Activated T-cell treated with anti-CD3 and anti-CD28 coated beads for 1 hour (primary cell): Measurements from ENCODE around the gene KCNJ12.

Experiments used
- DNase-seq: peaks from one replicate; pipeline ENCODE4 v3.0.0-alpha.2; 2020; ENCODE audit warnings: low read depth

Gene KCNJ12

DNA sequence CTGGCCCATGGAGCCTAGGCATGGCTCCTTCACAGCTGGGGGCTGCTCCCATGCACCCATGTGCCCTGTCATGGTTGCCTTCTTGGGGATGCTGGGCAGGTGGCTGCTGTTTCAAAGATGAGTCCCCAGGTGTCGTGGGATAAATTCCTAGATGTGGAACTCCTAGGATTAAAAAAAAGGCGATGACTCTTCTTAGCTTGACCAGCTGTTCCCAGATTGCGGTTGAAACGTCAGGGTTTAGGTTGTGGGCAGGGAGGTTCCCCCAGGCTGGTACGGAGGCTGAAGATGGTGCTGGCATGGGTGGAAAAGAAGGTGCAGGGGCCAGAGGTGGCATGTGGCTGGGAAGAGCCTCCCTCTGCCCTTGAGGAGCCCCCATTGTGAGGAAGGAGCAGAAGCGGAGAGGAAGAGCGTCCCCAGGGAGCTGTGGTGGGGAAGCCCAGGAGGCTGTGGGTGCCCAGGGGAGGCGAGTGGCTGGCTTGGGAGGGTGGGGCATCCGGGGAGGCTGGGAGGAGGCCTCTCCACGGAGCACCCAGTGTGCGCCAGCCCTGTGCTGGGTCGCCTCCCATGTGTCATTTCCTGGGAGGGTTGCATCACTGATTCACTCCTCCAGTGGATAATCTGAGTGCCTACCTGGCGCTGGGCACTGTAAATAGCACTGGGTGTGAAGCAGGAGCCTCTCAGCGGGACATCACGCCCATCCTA lies 7.5 kb upstream of the KCNJ12 start:
- no peak for DNase-seq

DNA sequence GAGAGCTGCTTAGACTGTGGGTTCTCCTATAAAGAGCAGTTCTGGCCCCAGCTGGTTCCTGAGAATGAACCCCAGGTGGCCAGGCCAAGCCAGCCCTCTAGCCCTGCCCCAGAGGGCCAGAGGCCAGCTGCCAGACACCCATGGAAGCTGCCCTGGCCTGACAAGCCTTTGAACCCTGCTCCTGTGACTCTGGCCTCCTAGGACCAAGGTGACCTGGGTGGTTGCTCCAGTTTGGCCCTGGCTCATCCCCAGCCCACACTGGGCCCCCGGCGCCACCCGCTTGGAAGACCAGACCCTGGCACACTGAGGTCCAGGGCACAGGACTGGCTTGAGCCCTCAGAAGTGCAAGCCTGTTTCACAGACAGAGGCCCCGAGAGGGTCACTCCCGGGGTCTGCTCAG lies 6.8 kb upstream of the KCNJ12 start:
- no peak for DNase-seq

DNA sequence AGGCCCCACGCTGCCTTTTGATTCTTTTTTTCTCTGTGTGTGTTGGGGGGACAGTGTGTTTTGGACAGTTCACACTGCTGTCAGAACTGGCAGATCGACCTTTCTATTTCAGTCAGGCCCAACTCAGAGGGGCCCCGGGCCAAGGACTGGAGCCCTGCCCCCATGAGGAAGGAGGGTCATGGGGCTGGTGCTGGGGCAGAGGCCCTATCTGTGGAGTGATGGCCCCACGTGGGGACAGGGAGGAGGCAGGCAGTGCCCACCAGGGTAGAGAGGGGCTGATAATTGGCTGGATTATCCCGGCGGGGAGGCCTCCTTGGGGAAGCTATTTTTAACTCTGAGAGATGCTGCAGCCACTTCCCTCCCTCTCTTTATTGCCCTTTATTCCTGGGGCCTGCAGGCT lies 5.7 kb upstream of the KCNJ12 start:
- no peak for DNase-seq

DNA sequence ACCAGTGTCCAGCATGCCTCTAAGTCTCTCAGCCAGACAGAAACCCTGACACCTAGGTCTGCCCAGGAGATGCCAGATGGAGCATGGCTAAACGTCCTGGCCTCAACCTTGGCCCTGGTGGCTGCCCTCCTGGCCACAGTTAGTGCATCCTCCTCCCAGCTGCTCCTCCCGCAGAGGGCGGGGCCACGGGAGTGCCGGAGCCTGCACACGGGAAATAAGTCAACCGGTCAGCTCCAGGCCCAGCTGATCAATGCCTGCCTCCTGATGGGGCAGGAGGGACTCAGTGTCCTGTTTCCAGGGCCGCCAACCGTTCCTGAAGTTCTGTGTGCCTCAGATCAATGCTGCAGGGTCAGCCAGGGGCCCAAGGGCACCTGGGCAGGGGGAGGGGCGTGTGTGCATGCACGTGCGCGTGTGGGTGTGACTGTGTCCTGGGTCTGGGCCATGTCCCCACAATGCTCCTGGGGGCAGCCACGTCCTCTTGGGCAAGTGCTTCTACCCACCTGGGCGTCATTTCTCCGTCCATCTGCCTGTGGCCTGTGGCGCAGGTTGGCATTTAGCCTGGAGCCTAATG lies 4.6 kb upstream of the KCNJ12 start:
- DNase-seq = no peak

DNA sequence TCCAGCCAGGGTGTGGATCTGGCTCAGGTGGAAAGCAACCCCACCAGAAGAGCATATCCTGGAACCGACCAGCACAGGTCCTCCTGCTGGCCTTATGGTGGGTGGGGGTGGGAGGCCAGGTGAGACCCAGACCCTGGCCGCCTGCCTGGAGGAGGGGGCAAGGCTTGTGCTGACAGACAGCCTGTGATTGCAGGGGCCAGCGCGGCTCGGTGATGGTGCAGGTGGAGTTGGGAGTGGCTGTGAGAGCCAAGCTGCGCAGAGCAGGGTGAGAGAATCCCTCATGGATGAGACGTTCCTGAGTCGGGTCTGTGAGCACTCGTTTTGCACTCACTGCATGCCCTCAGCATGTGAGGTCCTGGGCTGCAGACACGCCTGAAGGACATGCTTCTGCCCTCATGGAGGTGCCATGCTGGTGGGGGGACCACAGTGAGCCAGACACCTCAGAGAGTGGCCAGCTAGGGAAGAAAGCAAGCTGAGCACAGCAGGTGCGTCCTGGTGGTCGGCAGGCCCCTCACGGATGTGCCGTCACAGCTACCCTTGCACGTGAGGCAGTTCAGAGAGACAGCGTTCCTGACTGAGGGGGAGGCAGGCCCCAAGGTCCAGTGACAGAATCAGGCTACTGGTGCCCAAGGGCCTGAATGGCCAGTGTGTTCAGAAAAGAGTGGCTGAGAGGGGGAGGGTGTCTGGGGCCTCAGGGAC lies 3.8 kb upstream of the KCNJ12 start:
- DNase-seq = no peak

DNA sequence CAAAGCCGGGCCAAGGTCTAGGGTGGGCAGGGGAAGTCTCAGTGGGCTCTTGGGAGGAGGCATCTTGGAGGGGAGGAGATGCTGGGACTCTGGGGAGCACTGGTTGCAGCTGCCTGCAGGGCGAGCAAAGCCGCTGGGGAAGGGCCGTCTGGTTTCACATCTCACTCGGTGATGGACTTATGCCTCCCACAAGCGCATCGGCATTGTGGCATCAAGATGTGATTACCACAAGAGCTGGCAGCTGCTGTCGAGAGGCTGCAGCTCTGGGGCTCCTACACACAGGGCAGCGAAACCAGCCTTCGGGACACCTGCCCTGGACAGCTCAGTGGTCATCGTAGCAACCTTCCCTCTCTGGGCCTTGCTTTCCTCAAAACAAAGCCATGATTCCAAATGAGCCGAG lies 3.1 kb upstream of the KCNJ12 start:
- DNase-seq = no peak

DNA sequence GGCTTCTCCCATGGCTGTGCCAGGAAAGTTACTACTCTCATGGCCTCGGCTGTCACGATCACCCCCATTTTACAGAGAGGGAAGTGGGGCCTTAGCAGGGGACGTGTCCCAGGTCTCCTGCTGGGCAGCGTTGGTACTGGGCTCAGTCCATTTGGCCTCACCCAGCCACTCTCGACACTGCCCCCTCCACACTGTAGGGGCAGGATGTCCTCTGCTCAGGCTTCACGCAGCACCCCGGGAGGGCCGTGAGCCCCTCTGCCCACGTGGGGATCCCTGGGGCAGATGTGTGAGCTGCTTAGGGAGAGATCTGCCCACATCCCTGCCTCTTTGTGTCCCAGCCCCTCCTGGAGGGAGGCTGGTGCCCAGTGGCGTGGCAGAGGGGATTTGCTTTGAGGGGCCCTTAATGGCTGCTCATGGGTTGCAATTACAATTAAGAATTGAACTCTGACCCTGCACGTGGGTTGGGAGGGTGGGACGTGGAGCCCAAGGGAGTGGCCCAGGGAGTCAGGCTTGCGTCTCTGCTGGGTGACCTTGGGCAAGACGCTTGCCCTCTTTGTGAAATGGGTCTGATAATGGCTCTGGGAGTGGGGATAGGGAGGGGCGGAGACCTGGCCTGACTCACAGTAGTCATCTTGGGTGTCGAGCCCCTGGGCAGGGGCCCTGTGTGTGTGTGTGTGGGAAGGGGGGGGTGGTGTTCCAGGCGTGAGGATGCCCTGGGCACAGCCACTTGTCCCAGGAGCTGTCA lies 2.3 kb upstream of the KCNJ12 start:
- no peak for DNase-seq

DNA sequence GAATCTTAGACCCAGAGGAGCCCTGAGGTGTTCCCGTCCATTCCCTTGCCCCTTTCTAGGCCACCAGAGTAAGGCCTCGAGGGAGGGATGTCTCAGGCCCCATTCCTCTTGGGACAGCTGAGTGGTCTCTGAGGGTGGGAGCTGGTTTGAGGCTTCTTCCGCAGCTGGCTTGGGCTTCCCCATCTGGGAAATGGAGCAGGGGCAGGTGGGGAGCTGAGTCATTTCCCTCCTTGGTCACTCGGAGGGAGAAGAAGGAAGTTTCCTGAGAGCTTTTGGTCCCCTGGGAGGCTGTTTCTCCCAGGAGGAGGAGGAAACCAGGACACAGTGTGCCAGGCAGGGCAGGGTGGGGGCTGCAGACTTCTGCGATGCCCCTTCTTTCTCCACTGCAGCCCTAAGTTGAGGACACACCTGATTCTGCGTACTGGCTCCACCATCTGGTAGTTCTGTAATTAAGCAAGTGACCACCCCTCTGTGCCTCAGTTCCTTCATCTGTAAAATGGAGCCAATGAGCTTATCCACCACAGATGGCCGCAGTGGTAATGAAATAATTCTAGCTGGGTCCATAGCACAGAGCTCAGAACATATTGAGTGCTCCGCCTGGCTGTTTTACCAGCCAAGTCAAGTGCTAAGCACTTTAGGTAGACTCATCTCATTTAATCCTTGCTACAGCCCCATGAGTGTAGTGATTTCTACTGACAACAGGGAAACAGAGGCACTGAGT lies 1.6 kb upstream of the KCNJ12 start:
- DNase-seq = no peak

DNA sequence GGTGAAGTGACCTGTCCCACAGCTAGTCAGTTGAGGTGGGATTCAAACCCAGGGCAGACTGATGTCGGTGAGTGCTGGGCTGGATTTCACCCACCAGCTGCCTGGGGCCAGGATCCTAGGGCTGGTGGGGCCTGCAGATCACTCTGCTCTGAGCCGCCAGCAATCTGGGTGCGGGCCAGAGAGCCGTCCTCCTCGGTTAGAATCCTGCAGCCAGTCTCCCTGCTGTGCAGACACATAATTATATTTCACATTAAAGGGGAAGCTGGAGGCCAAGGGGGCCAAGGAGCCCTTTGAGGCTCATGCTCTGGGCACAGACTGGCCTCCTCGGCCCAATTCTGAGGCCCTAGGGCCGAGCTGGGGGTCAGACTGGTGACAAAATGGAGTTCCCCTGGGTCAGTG lies 996 bp upstream of the KCNJ12 start:
- no peak for DNase-seq

DNA sequence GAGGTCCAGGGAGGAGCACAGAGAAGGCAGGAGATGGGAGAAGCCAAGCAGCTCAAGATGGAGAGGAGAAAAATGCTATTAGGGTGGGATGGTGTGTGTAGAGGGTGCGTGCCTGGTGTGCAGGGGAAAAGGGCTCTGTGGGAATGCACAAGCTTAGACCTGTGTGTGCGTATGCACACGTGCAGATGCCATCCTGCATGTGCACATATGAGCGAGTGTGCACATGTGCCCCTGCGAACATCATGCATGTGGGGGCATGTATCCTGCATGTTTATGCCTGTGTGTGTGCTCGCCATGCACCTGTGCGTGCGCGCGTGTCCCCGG lies 438 bp upstream of the KCNJ12 start:
- DNase-seq = no peak

DNA sequence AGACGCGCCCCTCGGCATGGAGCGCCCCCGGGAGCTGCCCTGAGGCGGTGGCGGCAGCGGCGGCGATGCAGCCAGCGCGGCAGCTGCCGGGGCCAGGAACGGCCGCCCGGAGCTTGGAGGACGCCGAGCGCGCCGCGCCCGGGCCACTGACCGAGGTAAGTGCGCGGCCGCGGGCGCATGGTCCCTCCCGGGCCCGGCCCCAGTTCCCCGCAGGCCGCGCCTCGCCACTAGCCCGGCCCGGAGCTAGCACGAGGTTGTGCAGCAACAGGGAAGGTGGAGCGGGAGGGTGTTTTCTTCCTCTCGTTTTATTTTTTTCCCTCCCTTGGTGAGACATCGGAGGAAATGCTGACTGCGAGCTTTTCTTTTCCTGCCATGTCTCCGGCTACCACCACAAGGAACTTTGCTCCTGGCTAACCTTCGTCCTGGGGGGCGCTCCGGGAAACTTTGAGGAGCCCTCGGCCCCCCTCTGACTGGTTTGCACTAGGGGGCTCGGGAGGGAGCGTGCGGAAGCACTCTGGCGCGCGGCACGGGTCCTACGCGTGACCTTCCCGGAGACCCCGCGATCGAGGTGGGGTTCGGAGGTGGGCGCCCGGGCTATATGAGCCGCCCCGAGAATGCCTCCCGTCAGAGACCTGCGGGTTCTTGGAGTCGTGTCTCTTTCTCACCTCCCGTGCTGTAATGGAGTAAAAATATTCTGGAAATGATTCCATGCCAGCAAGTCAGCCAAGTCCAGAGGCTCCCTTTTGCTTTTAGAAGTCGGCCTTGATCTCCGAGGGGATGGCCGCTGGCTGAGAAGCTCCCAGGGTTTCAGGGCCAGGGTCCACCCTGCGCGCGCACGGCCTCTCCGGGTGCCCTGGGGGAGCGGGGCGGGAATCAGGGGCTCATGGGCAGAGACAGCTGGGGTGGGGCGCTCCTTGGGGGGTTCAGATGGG lies 868 bp downstream of the KCNJ12 start:
- no peak for DNase-seq

DNA sequence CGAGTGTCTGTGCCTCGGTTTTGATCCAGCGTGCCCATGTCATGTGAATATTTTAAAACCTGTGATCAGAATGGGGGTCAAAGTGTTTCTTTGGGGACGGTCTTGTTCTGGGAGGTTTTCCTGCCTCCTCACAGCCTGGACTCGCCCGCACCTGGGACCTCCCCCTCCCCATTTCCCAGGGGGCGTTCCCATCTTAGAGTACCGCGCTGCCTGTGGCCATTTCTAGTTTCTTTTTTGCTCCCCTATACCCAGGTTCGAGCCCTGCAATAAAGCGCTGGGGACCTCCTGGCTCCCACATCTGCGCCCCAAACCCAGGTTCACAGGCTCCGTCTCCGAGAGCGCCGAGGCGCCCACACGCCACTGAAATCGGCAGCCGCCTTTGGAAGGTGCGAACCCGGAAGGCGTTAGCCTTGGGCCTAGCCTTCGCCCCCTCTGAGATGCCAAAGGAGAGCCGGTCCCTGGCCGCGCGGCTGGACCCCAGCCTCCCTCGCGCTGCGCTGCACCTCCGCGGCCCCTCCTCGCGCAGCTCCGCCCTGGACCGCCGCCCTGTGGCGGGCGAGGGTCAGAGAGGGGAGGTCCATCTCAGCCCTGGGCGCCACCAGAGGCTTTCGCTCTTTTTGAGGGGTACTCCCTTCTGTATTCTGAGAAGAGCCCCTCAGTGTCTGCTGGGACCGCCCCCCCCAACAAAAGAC lies 1.7 kb downstream of the KCNJ12 start:
- DNase-seq = no peak

DNA sequence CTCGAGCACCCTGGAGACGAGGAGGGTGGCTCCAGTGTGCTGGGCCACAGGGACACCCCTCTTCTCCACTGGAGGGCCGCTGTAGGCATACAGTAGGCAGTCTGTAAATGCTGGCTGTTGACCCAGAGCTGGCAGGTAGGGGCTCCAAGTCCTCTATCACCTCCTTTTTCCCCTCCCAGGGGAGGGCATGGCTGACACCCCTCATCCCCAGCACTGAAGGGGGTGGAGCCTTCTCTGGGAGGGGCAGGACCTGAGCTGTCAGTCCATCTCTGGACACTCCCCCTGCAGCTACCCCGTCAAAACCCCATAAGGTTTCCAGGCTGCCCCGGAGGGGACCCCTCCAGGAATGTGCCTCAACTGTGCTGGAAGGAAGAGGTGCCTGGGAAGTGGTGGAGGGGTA lies 2.4 kb downstream of the KCNJ12 start:
- DNase-seq = no peak

DNA sequence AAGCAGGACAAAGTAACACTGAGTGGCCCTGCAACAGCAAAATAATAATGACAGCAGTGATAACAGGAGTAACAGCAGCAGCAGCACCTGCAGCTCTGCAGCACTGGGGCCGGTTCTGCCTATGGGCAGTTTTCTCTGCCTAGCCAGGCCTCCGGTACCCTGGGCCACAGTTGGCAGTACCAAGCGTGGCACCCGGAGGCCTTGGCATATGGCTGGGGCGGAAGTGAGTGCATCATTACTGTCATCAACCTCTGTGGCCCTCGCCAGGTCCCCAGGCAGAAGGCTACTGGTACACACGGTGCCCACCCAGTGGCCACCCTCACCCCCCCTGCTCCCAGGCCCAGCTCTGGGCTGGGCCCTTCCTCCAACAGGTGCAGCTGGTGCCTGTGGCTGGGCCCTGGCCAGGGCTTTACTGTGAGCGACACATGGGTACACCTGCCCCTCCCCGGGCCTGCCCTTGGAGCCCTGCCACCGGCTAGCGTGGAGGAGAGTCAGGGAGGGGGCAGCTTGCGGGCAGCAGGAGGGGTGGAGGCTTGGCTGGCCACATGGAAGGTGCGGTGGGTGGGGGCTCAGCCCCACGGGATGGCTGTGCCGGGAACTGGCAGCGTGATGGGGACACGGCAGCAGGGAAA lies 3.0 kb downstream of the KCNJ12 start:
- DNase-seq = no peak

DNA sequence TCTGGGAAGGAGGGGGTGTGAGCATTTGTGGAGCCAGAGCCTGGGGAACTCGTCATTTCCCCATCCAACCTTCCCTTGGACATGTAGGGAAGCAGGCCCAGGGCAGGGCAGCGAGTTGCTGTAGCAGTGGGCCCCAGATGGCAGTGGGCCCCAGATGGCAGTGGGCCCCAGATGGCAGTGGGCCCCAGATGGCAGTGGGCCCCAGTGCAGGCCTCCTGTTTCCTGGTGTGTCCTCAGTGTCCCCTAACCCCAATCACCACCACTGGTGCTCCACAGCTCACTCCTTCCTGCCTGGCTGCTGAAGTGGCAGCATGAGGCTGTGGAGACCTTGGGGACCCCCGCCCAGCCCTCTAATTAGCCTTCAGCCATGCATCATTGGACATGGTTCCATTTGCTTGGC lies 4.5 kb downstream of the KCNJ12 start:
- DNase-seq = no peak

DNA sequence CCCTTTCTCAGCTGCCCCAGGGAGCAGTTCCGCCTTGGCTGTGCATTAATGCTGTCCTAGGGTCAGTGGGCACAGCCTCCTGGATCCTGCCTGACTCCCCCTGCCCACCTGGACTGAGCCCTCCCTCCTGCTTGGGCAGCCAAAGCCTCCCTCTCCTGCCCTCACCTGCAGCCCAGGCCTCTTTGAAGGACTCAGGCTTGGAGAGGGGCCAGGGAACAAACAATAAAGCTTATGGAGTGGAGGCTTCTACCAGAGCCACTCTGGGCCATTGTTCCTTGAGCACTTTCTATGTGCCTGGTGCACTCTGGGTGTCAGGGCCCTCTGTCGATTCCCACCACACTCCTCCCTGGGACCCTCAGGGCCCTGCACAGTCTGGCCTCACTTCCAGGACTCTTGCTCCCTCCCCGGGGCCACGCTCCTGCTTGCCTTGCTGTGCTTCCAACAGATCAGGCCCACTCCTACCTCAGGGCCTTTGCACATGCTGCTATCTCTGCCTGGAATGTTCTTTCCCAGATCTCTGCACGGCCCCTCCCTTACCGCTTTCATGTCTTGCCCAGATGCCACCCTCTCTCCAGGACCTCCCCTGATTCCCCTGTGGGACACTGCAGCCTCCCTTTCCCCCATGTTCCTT lies 5.0 kb downstream of the KCNJ12 start:
- no peak for DNase-seq

DNA sequence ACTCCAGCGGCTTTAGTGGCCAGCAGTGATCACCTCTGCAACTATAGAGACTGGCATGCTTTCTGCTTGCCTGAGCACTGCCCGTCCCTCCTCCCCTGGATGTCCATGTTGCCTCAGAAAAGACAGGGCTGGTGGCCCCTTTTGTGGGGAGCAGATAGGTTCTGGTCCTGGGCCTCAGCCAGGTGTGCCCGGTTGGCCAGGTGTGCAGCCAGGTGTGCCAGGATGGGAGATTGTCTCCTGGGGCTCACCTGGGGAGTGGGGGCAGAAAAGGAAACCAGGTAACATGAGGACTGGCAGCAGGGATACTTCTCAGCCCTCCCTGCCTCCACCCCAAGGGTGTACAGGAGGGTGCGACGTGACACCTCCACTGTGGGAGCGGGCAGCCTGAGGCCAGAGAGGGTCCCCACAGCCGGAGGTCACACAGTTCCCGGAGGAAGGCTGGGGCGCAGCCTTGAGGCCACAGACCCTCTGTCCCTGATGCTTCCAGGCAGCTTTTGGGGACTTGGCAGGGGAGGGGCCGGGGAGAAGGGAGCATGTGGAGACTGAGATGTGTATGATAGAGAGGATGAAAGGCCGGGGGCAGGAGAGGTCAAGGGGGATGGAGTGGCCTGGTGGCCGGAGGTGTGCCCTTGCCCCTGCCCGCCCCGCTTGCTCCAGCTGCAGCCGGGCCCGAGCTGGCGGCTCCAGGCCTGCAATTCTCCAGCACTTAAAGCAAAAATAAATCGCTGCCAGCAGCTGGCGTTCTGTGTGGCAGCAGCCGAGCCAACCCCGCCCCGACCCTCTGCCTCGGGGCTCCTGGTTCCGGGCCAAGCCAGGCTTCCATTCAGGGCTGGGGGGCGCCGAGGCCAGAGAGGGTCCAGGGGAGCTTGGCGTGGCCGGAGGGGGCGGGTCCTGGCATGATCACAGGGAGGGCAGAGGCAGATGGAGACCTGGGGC lies 6.7 kb downstream of the KCNJ12 start:
- no peak for DNase-seq

DNA sequence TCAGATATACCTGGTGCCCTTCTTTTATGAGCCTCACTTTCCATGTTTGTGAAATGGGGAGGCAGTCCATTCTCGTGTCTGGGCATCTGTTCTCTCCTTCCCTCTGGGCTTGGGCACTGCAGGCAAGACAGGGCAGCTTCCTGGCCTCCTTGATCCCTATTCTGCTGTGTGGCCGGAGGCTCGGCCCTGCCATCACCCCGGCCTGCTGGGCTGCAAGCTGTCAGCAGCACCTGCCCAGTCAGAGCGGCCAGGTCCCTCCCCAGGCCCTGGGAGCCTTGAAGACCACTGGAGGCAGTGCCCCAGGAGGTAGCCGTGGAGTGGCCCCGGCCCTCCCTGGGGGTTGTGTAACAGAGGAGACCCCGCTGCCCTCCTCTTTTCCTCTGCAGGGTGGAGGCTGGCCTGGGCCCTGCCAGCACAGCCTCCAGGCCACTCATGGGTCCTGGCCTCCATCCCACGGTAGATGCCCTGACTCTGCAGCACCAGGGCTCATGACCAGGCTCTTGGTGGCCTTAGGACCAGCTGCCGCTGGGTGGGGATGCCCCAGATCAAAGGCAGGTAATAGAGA lies 9.2 kb downstream of the KCNJ12 start:
- no peak for DNase-seq
